NT2/D1 (cell line): ENCODE results near the gene MAST1.
"Not testable (repeated sequence)": the region's sequence is repeated elsewhere in the genome, so short reads cannot be mapped to it uniquely, and the experiment has no call there.

Source experiments
- DNase-seq: peaks from one replicate; pipeline ENCODE4 v3.0.0-alpha.2; 2011; ENCODE audit warnings: low read depth, low spot score
- H3K27me3 ChIP-seq: 2 replicates; pipeline ENCODE4 v1.6.0; 2011; ENCODE audit warnings: mild to moderate bottlenecking; ENCODE audit not compliant: insufficient read length, insufficient read depth
- H3K36me3 ChIP-seq: 2 replicates; pipeline ENCODE4 v1.6.1; 2011; ENCODE audit warnings: mild to moderate bottlenecking, low read length, mixed read lengths; ENCODE audit not compliant: insufficient read depth, insufficient read length
- H3K4me1 ChIP-seq: 2 replicates; pipeline ENCODE4 v1.5.1; 2011; ENCODE audit not compliant: insufficient read depth, insufficient read length
- H3K4me3 ChIP-seq: 2 replicates; pipeline ENCODE4 v1.5.1; 2011; ENCODE audit warnings: low read depth; ENCODE audit not compliant: insufficient read length
- H3K9ac ChIP-seq: 2 replicates; pipeline ENCODE4 v1.6.0; 2011; ENCODE audit warnings: low read depth; ENCODE audit not compliant: insufficient read length
- H3K9me3 ChIP-seq: 2 replicates; pipeline ENCODE4 v1.5.1; 2011; ENCODE audit warnings: mild to moderate bottlenecking, low read length; ENCODE audit not compliant: insufficient read depth
- SUZ12 ChIP-seq: IDR thresholded peaks from 2 replicates; pipeline ENCODE4 v1.6.1; 2011; ENCODE audit not compliant: insufficient read length, insufficient read depth; ENCODE audit errors: extremely low read depth
- YY1 ChIP-seq: IDR thresholded peaks from 2 replicates; pipeline ENCODE4 v1.6.1; 2011; ENCODE audit not compliant: insufficient read length, insufficient read depth
- ZNF274 ChIP-seq: IDR thresholded peaks from 2 replicates; pipeline ENCODE4 v1.6.1; 2011; ENCODE audit warnings: mild to moderate bottlenecking, low read depth, low read length

Gene MAST1

DNA sequence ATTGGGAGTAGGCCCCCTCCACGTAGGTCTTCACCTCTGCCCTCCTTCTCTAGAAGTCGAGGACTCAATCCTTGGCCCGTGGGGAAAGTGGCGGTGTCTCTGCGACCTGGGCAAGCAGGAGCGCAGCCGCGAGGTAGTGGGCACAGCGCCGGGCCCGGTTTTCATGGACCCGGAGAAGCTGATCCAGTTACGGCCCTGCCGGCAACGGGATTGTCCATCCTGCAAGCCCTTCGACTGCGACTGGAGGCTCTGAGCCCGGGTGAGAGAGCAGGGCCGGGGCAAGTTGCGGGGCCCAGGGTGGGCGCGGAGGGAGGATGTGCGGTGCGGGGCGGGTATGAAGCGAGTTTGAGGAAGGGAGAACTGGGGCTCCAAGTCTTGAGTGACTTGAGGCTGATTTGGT lies 34.3 kb upstream of the MAST1 start:
- H3K27me3 ChIP-seq: peaks cover 18% of the 10 kb centered on the region
- no peak for DNase-seq
- peaks cover 33% of the 10 kb centered on the region for H3K36me3 ChIP-seq
- no peak for TF ChIP-seq YY1
- TF ChIP-seq SUZ12: no peak
- TF ChIP-seq ZNF274: no peak
- H3K9me3 ChIP-seq: no peaks in the 10 kb centered on the region
- no peak overlapping the region for H3K4me3 ChIP-seq
- no peak overlapping the region for H3K9ac ChIP-seq
- H3K4me1 ChIP-seq: peaks cover 7% of the 10 kb centered on the region

DNA sequence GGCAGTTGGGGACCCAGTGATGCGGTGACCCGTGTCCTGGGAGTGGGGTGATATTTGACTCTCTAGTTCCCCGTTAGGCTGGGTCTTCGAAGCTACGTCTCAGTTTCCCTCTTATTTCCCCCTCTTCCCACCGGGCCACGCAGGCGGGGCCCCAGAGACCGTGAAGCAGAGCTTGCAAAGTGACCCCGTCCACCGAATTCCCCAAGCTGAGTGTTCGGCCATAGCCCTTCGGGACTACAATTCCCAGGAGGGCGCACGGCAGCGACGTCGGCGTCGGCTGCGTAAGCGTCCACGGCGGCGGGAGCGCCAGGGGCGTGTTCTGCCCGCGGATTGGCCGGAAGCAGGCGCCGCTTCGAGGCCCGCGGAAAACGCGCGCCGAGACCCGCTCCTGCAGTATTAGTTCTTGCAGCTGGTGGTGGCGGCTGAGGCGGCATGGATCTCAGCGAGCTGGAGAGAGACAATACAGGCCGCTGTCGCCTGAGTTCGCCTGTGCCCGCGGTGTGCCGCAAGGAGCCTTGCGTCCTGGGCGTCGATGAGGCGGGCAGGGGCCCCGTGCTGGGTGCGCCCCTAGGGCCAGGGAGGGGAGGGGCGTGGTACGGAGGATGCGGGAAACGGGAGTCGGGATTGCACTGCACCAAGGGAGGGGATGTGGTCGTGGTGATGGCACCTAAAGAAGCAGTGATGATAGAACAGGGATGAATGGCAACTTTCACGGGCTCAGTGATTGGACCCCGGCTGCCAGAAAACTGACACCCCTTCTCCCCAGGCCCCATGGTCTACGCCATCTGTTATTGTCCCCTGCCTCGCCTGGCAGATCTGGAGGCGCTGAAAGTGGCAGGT lies 31.9 kb upstream of the MAST1 start, which contains the start of gene RNASEH2A:
Gene RNASEH2A (plus strand): TSS at position 343 of the 840 bp plus-strand sequence. CDS start 90 bp downstream, at position 433.
- peak; percentile 92 for DNase-seq

DNA sequence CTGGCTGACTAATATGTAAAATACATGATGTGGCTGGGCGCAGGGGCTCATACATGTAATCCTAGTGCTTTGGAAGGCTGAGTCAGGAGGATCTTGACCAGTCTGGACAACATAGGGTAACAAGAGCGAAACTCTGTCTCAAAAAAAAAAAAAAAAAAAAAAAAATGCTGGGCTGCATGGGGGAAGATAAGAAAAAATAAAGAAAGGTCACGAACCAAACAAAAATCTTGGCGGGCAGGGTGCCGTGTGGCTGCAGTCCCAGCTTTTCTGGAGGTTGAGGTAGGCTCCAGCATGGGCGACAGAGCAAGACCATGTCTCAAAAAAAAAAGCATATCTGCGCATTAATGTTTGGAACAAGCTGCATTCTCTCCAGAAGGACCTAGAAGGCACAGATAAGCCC lies 23.2 kb upstream of the MAST1 start:
- Histone ChIP-seq H3K4me3 (no peak overlapping the region), H3K27me3 (no peaks in the 10 kb centered on the region), H3K9ac (no peak overlapping the region), H3K4me1 (no peaks in the 10 kb centered on the region), H3K36me3 (peaks cover 65% of the 10 kb centered on the region), H3K9me3 (no peaks in the 10 kb centered on the region)
- DNase-seq: no peak
- no peak for TF ChIP-seq YY1
- no peak for TF ChIP-seq SUZ12
- no peak for TF ChIP-seq ZNF274

More for the DNA sequence above, 31.9 kb upstream of the MAST1 start, which contains the start of gene RNASEH2A:
- H3K4me1 ChIP-seq: no peaks in the 10 kb centered on the region
- H3K36me3 ChIP-seq: peaks cover 40% of the 10 kb centered on the region
- peaks cover 15% of the 10 kb centered on the region for H3K27me3 ChIP-seq
- H3K9ac ChIP-seq: peak within 1 kb of the TSS; percentile 98
- TF ChIP-seq ZNF274 (no peak), YY1 (peak; percentile 51), SUZ12 (no peak)
- H3K4me3 ChIP-seq: peak within 1 kb of the TSS; percentile 95
- no peaks in the 10 kb centered on the region for H3K9me3 ChIP-seq

DNA sequence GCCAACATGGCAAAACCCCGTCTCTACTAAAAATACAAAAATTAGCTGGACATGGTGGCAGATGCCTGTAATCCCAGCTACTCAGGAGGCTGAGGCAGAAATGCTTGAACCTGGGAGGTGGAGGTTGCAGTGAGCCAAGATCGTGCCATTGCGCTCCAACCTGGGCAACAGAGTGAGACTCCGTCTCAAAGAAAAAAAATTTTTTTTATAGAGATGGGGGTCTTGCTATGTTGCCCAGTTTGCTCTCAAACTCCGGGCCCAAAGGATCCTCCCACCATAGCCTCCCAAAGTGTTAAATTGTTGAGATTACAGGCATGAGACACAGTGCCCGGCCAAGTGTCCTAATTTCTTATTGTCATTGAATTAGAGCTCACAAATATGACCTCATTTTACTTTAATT lies 21.1 kb upstream of the MAST1 start:
- H3K9ac ChIP-seq, DNase-seq, H3K4me3 ChIP-seq, H3K4me1 ChIP-seq, H3K27me3 ChIP-seq, H3K9me3 ChIP-seq: not testable (repeated sequence)
- peaks cover 46% of the 10 kb centered on the region for H3K36me3 ChIP-seq

DNA sequence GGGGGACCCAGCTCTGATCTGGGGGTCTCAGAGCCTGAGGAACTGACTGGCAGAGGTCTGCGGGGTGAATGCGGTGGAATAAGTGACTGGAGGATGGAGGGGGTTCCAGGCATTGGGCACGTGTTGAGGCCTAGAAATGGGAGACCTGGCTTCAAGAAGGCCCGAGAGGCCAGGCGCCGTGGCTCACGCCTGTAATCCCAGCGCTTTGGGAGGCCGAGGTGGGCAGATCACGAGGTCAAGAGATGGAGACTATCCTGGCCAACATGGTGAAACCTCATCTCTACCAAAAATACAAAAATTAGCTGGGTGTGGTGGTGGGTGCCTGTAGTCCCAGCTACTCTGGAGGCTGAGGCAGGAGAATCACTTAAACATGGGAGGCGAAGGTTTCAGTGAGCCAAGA lies 20.5 kb upstream of the MAST1 start:
- H3K27me3 ChIP-seq, H3K9ac ChIP-seq, DNase-seq, H3K4me3 ChIP-seq, H3K4me1 ChIP-seq, H3K9me3 ChIP-seq: not testable (repeated sequence)
- peaks cover 40% of the 10 kb centered on the region for H3K36me3 ChIP-seq

DNA sequence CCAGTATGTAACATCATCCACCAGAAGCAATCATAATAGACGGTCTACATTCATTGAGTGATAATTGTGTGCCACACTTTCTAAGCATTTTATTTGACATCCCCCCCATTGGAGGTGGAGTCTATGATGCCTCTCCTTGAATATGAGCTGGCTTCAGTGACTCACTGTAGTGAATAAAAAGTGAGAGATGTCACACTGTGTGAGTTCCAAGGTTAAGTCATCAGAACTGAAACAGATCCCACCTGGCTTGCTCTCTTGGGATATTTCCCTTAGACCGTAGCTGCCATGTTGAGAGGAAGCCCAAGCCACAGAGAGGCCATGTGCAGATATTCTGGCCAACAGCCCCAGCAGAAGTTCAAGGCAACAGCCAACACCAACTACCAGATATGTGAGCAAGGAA lies 16.6 kb upstream of the MAST1 start:
- Histone ChIP-seq H3K27me3 (no peaks in the 10 kb centered on the region), H3K9ac (no peak overlapping the region), H3K36me3 (peaks cover 9% of the 10 kb centered on the region), H3K4me3 (no peak overlapping the region), H3K9me3 (no peaks in the 10 kb centered on the region), H3K4me1 (peaks cover 4% of the 10 kb centered on the region)
- DNase-seq: no peak
- no peak for TF ChIP-seq YY1
- no peak for TF ChIP-seq SUZ12
- no peak for TF ChIP-seq ZNF274

DNA sequence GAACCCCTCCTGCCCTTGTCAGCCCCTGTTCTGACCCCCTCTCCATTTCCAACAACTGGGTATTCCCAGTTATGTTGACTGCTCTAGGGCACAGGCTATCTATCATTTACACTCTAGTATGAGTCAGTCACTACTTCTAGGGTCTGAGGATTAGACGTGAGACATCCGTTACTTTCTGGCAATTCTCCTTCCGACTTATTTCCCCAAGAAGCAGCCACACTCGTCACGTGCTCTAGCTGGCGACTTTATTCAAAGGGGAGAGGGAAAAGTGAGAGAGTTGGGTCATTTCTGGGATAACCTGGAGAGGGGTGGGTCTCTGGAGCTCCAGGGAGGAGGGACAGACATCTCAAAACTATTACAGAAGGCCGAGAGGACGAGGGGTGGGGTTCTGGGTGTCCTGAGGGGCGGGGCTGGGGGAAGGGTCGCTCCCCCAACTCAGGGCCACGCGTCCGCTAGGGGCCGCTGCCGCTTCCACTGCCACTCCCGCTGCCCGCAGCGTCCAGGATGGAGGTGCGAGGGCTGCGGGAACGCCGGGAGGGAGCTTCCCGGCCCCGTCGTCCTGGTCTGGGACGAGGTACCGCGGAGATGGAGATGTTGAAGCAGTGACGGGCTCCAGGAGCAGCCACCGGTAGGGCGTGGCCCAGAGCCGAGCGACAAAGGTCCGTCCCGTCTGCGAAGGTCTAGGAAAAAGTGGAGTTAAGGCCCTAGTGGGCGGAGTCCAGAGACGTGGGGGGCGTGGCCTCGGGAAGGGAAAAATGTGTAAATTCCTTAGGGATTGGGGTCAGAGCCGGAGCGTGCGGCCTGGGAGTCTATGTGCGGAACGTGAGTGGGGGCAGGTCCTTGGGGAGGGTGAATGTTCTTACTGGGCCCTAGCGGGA lies 12.8 kb upstream of the MAST1 start:
- no peak for TF ChIP-seq YY1
- TF ChIP-seq ZNF274: no peak
- no peak for TF ChIP-seq SUZ12
- Histone ChIP-seq H3K9me3 (no peaks in the 10 kb centered on the region), H3K9ac (peak overlapping the region; percentile 80), H3K36me3 (no peaks in the 10 kb centered on the region), H3K4me3 (peak overlapping the region; percentile 38), H3K4me1 (peaks cover 4% of the 10 kb centered on the region), H3K27me3 (no peaks in the 10 kb centered on the region)
- DNase-seq: peak; percentile 79
